HG02970 (cell line): ENCODE measurements around the gene CES5A.
"Not testable (repeated sequence)": the region's sequence is repeated elsewhere in the genome, so short reads cannot be mapped to it uniquely, and the experiment has no call there.

Source experiments
- ATAC-seq: cut with Tn5 transposase; IDR thresholded peaks from one replicate; pipeline ENCODE4 v1.9.1; 2021; ENCODE audit warnings: mild to moderate bottlenecking, moderate library complexity, moderate number of reproducible peaks; ENCODE audit not compliant: unreplicated experiment, low FRiP score

The CES5A gene

DNA sequence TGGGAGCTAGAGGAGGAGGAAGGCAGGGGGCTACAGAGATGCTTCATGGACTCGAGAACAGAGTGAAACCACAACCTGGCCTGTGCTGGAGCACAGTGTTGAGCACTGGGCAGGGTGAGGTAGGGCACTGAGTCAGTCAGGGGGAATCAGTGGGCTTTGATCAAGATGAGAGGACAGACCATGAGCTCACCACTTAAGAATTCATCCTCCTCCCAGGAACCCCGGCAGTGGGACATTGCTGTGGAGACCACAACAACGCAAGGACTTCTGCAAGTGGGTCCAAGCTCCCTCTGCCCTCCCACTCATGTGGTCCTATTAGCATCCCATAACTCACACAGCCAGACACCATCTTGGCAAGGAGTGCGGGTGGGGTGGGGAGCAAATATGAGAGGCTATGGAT lies 1.7 kb upstream of the CES5A start:
- no peak for ATAC-seq

DNA sequence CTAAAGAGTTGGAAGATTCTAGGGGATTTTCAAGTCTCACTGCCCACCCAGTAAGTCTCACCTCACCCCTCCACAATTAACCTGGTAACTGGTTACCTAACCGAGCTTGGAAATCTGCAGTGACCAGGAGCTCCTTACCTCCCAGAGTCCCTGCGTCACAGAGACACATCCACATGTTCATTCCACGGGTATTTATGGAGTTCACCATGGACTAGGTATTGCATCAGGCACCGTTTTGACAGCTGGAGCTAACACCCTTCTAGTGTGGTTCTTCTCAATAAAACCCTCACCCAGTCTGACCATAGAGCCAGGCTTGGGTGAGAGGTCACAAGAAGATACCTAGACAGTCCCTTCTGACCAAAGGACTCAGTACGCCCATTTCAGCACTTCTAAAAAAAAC lies 2.1 kb downstream of the CES5A start:
- ATAC-seq = no peak

- ATAC-seq = no peak
These were observed 3.0 kb downstream of the CES5A start for GRCh38 chr16:55872130-55872529.

DNA sequence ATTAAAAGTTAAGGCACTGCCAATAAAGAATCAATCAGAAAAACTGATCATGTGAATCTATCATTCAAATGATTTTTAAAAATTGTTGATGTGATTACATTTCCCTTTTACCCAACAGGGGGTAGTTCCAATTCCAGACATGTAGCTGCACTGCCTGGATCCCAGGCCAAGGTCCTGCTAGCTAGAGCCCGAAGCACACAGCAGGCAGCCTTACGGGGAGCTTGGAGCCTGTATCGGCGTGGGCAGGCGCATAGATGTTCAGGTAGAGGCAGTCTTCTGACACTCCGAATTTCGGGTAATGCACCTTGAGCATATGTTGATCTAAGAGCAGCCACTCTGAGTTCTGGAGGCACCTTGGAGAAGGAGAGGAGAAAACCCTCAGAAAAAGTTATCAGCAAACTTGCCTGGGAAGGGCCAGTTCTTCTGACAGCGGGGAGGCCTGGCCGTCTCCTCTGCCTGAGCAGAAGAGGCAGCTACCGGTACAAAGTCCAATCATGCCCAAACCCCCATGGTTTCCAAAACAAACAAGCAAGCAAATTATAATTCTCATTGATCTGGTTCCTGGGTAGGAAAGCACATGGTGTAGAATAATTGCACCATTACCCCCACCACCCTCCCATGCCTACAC lies 3.6 kb downstream of the CES5A start:
- no peak for ATAC-seq

GRCh38 chr16:55868980-55869379 lies 6.2 kb downstream of the CES5A start:
- ATAC-seq = no peak

- ATAC-seq = no peak
These were observed 7.0 kb downstream of the CES5A start for GRCh38 chr16:55868137-55868536.

DNA sequence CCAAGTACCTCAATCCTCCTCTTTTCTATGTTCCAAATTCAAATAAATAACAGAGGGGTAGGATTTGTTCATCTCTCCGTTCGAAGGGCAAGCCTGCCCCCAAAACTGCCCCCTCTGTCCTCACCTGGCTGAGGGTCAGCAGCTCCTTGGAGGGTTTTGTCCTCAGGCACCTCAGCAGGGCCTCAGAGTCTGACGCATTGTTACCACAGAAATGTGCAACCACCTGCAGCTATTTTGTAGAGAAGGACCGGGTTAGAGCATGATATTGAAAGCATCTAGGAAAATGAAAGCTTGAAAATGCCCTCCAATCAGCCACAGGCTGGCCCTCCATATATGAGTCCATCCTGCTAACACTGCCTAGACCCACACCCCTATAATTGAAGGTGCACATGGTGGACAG lies 13.9 kb downstream of the CES5A start:
- ATAC-seq = no peak

DNA sequence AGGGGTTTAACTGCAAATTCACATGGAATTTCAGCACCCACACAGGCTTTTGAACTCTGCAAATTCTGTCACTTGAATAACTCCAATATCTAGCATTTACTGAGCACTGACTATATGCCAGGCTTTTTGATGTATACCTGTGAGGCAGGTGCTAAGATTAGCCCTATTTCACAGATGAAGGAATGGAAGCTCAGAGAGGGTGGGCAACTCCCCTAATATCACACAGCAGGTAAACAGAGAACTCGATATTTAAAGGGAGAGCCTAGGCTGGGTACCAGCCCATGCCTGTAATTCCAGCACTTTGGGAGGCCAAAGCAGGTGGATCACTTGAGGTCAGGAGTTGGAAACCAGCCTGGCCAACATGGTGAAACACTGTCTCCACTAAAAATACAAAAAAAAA lies 17.5 kb downstream of the CES5A start:
- ATAC-seq = not testable (repeated sequence)

DNA sequence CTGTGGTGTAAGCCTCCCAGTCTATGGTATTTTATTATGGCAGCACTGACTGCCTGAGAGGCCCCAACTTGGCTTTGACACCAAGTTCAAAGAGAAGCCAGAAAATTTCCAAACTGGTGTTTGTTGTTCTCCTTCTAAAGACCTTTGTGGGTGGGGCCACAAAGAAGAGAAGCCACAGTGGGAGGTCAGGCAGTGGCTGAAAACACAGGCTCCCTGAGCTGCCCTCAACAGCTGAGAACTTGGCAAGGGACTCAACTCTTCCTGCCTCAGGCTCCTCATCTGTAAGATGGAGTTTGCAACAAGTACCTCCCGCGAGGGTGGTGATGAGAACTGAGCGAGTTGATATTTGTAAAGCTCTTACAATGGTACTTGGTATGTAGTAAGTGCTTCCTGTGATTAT lies 18.2 kb downstream of the CES5A start:
- no peak for ATAC-seq

DNA sequence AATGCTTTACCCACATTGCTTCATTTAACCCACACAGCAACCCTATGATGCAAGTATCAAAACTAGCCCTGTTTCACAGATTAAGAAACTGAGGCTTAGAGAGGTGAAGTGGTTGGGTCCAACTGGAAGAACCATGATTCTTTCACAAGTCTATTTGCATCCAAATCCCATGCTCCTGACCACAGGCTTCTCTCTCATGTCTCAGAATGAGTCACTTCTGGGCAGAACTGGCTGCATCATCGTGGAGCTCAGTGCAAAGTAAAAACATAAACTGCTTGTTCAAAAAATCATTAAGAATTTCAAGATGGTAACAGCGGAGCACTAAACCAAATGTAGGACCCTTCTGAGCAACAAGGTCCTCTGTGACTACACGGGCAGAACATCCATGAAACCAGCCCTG lies 22.1 kb downstream of the CES5A start:
- no peak for ATAC-seq

- ATAC-seq = no peak
These were observed 25.6 kb downstream of the CES5A start for GRCh38 chr16:55849536-55849935.

DNA sequence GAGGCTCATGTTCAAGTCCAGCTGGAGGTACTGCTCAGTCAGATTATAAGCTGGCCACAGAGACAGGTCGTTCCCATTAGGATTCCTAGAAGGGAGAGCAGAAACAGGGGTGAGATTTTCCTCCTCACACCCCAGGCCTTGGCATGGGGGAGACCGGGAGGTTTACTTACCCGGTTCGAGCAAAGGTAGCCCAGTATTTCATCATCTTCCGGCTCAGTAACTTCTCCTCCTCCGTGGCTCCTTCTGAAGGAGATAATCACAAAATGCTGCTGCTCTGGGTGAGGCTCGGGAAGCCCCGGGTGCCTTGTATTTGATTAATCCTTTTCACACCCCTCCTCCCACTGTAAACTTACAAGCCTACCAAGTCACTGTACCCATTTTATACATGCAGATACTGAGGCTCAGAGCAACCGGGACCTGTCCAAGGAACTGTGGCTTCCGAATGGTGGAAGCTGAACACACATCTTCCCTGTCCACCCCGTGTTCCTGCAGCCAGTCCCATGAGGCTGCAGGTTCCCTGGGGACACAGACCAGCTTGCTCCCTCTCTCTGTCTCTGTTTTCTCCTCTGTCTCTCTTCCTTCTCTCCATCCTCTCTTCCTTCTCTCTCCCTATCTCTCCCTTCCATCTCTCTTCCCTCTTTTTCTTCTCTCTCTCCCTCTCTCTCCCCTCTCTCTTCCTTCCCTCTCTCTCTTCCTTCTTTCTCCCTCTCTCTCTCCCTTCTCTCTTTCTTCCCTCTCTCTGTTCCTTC lies 28.4 kb downstream of the CES5A start:
- no peak for ATAC-seq

- no peak for ATAC-seq
These were observed 32.1 kb downstream of the CES5A start for GRCh38 chr16:55843105-55843395.

GRCh38 chr16:55842369-55843104 lies 32.6 kb downstream of the CES5A start:
- no peak for ATAC-seq

GRCh38 chr16:55839115-55839514 lies 36.1 kb downstream of the CES5A start:
- no peak for ATAC-seq

- no peak for ATAC-seq
These were observed 39.0 kb downstream of the CES5A start for GRCh38 chr16:55836158-55836611.

- no peak for ATAC-seq
These were observed 39.6 kb downstream of the CES5A start for GRCh38 chr16:55835581-55835980.

DNA sequence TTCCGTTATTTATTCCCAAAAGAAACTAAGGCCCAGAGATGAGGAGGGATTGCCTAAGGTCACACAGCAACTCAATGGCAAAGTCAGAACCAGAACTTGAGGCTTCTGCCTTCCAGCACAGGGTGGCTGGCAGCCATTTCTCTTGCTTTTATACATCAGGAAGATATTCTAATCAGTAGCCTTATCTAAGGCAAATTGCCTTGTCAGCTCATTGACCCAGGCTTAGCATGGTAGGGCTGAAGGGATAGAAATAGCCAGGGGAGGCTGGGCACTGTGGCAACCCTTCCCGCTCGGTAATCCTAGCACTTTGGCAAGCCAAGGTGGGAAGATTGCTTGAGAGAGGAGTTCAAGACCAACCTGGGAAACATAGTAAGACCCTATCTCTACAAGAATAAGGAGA lies 40.0 kb downstream of the CES5A start:
- not testable (repeated sequence) for ATAC-seq

GRCh38 chr16:55834049-55834448 lies 41.1 kb downstream of the CES5A start:
- ATAC-seq = no peak

DNA sequence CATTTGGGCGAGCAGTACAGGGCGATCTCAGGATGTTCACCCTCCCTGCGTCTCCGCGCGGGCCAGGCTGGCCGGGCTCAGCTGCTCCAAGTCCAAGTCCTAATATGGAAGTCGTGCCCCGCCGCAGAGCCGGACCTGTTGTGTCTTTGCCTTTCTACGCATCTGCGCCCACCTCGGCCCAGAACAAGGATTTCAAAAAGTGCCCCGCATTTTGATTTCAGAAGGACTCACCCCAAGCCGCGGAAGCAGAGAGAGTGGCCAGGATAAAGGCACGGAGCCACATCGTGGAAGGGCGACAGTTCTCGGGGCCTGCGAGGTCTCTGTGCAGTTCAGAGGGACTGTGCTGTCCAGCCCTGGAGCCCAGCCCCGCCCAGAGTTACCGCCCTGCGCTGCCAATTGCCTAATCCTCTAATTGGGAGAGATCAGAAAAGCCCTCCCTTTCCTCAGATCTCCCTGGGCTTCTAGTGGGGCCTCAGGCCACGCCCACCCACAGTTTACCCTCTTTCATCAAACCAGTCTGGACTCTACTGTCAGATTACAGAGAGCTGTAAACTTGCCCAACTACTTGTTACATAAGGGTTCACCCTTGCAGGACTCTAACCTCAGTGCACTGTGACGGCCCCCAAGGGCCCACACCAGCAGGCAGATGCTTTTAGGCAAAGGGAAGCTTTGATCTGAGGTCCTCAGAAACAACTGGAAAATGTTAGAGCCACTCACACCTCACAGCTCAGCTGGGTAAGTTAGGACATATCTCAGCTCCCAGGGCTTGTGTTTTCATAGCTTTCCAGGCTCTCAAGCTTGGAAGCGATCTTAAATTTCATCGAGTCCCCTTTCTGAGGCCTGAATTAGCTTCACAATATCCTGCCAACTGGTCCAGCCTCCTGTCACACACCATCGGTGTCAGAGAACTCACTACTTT lies 42.1 kb downstream of the CES5A start, which contains the start of gene CES1:
CES1 (minus strand) TSS at position 324 of the 919 bp plus-strand sequence; CDS start at position 283, 41 bp downstream.
- no peak for ATAC-seq

DNA sequence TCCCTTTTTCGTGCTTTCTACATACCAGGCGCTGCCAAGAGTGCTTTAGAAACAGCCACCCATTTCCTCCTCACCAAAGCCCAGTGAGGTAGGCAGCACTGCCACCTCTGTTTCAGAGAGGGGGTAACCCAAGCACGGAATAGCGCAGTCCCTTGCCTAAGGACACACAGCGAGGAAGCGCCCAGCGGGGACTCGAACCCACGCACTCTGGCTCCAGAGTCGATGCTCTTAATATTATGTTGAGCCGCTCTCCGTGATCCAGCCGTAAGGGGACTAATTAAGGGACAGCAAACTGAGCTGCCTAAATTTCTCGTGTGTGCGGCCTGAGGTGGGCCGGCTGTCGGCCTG lies 42.8 kb downstream of the CES5A start:
- no peak for ATAC-seq
